EH (cell line): ENCODE data around the gene MTERF4.
"Not testable (repeated sequence)": the region's sequence is repeated elsewhere in the genome, so short reads cannot be mapped to it uniquely, and the experiment has no call there.

Experiments
- DNase-seq: peaks from one replicate; pipeline ENCODE4 v3.0.0-alpha.2; 2015; ENCODE audit warnings: low read depth

Gene MTERF4

DNA sequence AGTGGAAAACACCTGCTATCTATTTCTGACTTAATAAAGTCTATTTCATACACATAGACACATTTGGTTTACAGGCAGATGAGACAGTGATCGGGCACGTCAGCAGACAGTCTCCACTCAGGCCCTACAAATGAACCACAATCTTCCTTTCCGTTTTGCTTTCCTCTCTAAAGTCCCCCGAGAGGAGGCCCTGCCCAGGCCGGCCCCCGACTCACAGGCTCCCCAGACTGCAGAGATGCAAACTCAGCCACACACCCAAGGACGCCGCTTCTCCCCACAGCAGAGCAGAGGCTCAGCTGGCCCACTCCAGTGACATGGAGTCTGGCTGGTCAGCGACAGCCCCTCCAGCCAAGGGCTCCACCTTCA, 9.3 kb upstream of the MTERF4 start:
- DNase-seq, result no peak

DNA sequence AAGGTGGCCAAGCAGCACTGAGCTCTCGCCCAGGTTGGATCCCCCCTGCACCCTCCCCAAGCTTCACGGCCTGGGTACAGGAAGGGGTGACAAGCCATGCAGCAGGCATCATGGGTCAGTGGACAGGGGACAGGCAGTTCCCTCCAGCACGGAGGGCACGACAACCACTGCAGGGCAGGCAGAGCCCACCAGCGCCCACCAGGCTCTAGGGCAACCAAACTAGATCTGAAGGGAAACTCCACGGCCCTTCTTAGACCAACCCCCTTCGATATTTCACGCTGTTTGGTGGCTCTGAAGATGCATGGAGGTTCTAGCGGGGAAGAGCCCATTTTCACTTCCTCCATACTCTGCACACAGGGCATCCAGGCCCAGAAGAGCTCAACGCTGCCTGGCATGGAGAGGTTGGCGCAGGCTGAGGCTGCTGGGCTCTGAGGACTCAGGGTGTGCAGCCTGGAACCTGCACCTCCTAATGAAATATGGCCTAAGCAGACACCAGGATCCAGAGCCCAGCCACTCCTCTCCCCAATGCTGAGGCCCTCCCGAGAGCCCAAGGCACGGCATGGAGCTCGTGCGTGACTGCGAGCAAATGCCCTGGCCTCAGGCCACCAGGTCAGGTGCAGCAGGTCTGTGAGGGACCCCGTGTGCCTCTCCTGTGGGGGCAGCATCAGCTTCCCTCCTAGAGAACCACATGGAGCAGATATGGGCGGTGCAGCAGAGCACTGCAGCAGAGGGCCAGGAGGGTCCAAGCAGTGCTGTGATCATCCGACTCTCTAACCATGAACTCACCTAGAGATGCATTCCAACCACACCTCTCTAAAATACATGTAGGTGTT, 8.7 kb upstream of the MTERF4 start:
- no peak for DNase-seq

DNA sequence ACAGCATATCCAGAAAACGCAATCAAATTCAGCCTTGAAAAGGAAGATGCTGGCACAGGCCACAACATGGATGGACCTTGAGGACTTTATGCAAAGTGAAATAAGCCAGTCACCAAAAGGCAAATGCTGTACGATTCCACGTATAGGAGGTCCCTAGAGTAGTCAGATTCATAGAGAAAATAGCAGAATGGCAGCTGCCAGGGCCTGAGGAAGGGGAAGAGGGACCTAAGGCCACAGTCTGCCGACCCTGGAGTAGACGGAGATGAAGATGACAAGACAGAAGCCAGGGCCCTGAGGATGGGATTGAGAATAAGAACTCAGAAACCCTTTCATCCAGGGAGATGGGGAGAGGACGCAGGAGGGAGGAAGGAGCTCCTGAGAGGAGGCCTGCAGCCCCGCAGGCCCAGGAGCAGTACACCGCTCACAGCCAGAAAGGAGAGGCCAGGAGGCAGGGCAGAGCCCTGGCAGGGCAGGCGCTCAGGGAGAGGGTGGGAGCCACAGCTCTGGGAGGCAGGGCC, 8.1 kb upstream of the MTERF4 start:
- DNase-seq, result no peak

DNA sequence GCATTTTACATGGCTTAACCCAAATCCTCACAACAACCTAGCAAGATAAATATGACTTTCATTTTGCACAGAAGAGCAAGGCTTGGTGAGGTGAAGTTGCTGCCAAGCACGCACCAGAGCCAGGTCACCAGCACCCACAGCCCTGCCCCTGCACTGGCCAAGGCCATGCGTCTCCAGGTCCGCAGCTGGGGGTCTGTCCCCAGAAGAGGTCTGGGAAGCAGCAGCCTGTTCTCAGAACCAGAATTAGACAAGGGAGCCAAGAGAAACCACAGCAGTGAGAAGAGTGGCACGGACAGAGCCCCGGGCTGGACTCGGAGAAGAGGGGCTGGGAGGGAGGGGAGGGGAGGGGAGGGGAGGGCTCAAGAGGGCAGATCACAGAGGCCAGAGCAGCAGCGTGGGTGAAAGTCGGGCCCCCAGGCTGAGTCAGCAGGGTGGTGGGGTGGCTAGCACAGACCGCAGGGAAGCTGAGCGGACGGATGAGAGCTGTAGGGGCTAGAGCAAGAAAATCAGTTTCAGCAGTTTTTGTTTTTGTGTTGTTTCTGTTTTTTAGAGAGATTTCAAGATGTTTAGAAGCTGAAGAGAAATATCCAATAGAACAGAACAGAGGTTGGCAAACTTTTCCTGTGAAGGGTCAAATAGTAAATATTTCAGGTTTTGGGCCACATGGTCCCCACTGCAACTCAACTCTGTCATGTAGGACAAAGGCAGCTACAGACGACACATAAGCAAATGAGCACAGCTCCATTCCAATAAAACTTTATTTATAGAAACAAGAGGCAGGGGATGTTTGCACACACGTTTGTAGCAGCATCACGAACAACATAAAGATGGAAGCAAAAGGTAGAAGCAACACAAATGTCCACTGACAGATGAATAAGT, 7.4 kb upstream of the MTERF4 start:
- no peak for DNase-seq

DNA sequence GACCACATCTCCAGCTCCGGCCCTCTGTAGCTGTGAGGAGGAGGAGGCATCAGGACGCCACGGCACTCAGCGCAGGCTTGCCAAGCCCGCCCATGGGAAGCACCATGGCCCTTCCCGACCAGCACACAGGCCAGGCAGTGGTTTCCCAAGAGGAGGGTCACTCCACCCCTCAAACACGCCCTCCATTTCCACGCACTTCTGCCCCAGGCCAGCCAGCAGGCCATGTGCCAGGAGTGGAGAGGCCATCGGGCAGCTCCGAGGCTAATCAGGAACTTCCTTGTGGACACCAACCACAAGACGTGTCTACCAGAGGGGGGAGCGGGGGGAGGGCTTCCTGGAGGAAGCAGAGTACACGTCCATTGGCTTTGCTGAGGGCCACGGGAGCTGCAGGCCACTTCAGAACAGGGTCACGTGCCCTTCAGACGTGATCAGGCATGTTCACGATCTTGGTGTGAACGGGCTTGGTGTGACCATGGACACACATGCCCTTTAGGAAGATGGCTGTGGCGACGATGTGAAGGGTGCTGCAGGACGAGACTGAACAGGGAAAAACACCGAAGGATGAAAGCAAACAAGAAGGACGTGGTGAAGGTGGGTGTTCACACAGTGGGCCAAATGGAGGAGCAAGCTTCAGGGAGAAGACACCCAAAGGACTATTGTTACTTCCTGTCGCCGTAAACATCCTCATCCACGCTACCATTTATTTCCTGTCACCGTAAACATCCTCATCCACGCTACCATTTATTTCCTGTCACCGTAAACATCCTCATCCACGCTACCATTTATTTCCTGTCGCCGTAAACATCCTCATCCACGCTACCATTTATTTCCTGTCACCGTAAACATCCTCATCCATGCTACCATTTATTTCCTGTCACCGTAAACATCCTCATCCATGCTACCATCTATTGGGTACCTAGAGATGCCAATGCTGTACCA, 6.5 kb upstream of the MTERF4 start:
- DNase-seq, result no peak

DNA sequence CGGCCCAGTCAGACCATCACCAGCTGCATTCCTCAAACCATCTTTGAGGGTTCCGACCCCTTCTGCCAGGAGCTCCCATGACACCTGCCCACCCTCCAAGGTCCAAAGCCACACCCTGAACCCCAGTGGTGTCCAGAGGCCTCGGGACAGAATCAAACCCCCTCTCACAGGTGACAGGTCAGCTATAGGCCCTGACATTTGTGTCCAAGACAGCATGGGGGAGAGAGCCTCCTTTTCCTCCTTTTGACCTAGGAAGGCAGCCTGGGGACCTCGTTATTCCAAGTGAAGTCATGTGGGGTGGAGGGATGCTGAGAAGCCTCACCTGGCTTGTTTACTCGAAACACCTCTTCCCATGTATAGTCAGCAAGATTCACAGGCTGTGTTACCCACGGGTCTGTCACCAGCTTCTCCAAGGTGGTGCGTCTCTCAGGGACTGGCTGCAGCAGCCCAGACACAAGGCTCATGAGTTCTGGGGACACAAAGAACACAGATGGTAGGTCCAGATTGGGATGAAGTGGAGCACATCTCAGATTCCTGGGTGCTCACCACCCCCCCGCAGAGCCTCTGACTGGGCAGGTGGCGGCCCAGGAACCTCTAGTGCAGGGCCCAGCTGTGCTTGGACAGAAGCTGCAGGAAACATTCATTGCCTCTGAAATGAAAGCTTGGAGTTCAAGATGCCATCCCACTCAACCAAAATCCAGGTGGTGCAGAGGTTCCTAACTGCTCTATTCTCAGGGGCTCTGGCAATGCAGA, 5.1 kb upstream of the MTERF4 start:
- no peak for DNase-seq

DNA sequence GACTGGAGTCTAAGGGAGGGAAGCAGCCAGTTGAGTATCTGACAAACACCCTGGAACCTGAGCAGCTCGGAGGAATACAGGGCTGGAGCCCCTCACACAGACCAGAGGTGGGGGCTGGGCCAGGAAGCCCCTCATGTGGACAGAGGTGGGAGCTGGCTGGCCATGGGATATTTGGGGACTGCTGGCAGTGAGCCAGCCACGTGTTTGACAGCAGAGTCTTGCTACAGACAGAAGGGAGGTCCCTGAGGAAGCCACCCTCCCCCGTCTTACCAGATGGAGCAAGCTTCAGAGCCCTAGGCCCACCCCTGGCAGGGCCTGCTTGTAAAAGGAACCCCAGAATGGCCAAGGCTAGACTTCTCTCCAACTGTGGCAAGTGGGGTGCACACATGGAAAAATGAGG, 3.6 kb upstream of the MTERF4 start:
- no peak for DNase-seq

DNA sequence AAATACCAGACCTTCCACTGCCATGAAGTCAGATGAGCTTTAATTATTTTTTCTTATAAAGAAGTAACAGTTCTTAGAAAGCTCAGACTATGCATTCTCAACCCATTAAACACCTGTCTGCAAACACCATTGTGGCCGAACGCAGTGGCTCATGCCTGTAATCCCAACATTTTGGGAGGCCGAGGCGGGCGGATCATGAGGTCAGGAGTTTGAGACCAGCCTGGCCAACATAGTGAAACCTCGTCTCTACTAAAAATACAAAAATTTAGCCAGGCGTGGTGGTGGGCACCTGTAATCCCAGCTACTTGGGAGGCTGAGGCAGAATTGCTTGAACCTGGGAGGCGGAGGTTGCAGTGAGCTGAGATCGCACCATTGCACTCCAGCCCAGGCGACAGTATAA, 2.5 kb upstream of the MTERF4 start:
- not testable (repeated sequence) for DNase-seq

DNA sequence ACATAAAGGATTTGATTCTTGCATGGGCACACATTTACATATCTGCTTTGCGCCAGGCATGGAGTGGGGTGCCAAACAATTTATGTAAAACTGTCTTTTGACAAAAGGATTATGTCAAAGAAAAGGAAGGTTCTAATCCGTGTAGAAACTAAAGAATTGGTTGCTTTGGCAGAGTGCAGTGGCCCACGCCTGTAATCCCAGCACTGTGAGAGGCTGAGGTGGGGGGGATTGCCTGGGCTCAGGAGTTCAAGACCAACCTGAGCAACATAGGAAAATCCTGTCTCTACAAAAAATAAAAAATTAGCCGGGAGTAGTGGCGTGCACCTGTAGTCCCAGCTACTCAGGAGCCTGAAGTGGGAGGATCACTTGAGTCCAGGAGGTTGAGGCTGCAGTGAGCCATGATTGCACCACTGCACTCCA, 1.1 kb upstream of the MTERF4 start:
- no peak for DNase-seq

DNA sequence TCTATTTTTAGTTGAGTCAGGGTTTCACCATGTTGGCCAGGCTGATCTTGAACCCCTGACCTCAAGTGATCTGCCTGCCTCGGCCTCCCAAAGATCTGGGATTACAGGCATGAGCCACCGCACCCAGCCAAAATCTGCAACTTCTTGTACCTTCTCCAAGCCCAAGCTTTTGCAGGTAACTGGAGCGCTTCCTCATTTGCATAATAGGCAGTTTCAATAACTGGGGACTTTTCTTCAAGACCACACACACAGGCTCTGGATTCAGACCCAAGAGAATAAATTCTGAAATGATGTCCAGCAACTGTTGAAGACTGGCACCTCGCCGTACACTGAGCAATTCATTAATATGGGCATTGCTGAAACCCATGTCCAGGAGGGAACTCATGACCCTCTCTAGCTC, 2.8 kb downstream of the MTERF4 start:
- DNase-seq, result no peak

DNA sequence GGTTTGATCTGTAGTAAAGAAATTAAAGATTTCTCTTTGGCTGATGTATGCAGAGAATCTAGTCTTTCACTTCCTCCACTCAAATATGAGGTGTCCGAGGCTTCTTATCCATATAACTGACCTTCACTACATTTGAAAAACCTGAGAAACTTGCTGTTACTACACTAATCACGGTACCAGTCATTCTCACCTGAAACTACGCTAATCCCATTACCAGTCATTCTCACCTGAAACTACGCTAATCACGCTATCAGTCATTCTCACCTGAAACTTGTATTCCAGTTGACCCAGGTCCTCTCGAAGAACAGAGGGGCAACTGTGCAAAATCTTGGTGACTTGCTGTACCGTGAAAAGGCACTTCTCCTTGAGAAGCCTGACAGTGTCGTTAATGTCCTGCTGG, 5.1 kb downstream of the MTERF4 start:
- no peak for DNase-seq

DNA sequence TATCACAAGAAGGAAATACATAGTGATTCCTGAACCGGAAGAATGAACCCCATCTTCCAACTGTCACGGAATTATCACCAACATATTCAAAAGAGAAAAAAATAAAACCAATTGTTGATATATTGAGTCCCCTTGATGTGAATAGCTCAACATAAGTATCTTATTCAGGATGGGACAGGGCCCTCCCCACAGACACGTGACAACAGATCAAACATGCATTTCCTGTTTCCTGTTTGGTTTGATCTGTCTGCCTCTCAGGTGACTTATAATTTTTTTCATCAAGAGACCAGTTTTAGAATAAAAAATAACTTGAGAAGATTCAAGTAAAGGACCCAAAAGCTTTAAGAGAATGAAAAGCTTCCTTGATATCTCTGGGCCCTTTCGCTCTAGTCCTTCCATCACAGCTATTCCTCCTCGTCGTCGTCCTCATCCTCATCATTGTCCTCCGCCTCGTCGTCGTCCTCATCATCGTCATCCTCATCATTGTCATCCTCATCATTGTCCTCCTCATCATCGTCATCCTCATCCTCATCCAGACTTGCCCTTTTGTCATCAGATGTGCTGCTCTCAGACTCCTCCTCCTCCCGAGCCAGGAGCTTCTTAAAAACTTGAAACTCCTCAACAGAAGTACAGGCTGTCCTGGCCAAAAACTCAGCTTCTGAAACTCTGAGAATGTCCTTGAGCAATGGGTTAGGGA, 6.3 kb downstream of the MTERF4 start:
- no peak for DNase-seq

DNA sequence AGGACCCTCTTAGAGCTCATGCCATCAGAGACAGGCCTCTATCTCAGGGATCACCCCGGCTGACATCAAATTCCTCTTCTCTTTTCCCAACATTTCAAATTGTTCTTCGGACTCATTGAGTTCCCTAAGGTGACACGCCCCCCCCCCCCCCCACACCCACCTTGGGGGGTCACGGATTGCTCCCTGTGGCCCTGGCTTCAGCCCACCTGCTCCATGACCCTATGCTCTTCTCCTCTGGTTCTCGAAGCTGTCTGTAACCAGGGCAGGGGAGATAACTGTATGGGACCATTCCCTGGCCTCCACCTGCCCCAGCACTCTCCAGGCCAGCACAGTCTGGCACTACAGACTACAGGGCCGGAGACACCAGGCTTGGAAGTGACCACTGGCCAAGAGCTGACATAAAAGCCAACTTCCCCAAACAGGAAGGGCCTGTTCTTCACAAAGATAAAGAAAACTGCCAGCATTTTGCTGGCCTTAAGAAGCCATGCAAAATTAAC, 7.1 kb downstream of the MTERF4 start:
- no peak for DNase-seq

DNA sequence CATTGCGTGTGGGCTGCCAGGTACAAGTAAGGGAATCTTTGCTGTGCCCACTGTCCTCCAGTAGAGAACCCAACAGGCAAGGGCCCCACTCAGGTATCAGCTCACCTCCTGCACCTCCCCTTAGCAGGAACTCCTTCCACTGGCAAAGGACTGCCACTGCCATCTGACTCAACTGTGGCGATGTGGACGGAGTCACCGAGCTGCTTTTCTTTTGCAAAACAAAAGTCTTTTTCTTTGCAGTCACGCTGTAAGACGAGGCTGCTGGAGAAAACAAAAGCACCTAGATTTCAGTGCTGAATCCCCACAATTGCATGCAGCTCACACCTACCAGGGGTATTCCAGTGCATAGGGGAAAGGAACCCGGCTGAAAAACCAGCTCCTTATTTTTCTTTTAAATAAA, 7.9 kb downstream of the MTERF4 start:
- no peak for DNase-seq

DNA sequence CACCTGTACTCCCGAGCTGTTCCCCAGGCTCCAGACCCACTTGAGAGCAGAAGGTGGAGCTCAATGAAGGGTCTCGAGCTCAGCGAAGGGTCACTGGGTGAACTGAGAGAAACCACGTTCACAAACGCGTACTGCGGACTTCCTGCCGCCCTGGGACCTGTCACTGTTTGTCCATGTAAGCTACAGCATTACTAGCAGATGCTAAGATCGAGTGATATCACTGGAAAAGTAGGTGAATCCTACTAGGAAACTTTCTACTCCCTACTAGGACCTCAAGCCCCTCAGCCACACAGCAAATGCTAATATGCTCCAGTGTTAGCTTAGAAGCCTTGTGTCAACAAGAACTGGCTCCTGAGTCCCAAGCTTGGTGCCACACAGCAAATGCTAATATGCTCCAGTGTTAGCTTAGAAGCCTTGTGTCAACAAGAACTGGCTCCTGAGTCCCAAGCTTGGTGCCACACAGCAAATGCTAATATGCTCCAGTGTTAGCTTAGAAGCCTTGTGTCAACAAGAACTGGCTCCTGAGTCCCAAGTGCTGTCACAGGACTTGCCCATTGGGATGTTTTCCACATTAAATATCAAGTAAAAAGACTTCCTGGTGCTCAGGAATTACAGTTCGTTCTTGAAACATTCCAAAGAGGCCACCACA, 8.8 kb downstream of the MTERF4 start:
- DNase-seq, result not testable (repeated sequence)

DNA sequence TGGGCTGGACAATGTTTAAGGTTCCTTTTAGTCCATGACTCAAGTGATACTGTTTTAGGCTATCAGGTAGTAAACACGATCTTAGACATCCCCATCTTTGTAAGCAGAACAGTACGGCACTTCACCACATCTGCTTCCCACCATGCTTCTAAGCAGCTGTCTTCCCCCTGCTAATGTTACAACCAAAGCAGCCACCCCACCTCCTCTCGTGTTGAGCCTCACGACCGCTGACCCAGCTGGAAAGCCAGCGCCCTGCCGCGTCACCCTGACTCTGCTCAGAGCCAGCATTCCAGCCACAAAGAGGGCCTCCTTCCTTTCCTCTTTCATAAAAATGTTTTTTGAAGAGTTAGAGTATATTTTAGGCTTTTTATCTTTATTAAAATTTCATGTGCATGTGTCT, 9.4 kb downstream of the MTERF4 start:
- DNase-seq, result no peak

DNA sequence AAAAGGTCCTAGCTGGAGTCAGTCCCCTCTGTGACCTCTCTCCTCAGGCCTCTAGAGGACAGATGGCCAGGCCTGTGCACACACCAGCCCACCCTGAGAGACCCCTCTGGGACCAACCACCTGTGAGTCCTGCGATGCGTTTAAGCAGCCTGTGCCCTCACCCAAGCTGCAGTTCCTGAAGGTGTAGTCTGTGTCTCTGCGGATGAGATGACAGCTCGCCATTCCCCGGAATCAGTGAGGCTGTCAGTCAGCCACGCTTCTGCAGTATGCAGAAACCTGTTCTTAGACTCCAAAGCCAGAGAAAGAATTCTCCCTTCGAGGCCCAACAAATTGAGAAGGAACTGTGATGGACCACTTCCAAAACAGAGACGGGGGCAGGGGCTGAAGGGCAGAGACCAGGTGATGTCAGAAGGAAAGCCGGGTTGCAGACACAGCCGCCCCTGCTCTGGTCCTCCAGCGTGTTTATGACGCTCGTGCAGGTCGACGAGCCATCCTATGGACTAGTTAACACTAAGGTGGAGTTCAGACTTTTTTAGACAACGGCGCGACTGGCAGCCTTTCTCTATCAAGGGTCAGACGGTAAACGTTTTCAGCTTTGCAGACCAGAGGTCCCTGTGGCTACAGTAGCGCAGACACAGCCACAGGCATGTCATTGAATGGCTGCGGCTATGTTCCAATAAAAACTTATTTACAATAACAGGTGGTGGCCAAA, 10.2 kb downstream of the MTERF4 start:
- DNase-seq, result no peak

DNA sequence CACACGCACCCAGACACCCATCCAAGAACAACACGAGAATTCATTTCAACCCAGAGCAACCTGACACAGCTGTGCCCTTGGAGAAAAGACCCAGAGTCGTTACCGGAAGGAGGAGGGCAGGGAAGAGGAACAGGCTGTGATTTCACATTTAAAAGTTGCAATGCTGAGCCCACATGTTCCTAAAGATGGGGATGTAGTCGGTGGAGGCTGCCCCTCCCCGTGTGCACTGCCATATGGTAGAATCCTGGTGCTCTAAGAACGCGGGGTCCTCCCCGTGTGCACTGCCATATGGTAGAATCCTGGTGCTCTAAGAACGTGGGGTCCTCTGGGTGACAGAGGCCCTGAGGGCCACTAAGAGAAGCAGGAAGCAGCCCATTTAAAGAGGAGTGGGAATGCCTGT, 10.9 kb downstream of the MTERF4 start:
- no peak for DNase-seq
